Heart left ventricle (tissue), 16 donors: ENCODE results near the gene FAM20C. TPM values are rescaled to one million over a fixed set of nuclear protein-coding genes. Genes with fewer than 3 reads are reported as not detected.

Experiments used
- ATAC-seq, 4 donors: fragments of 200-7000 bp; cut with Tn5 transposase; one replicate each; pipeline ENCODE4 v1.9.1; 2020 to 2022; ENCODE audit warnings: moderate library complexity in 4 of 4, mild to moderate bottlenecking in 3 of 4, moderate number of reproducible peaks in 1 of 4
- DNase-seq, 5 donors: peaks; one replicate each; pipeline ENCODE4 v3.0.0-alpha.2; 2020
- H3K27ac ChIP-seq, 12 donors: fragments of 200-600 bp; sonication (generic) in 4 of 12; one replicate each; pipeline versions ENCODE4 v1.5.0 to v1.8.0; 2016 to 2022; ENCODE audit warnings: mild to moderate bottlenecking in 2 of 12
- H3K27me3 ChIP-seq, 9 donors: fragments of 200-600 bp; sonication (generic) in 2 of 9; one replicate each; pipeline versions ENCODE4 v1.5.1 to v1.8.0; 2016 to 2022; ENCODE audit warnings: mild to moderate bottlenecking in 3 of 9
- H3K36me3 ChIP-seq, 9 donors: fragments of 200-600 bp; sonication (generic) in 2 of 9; one replicate each; pipeline versions ENCODE4 v1.5.0 to v1.8.0; 2018 to 2022; ENCODE audit warnings: mild to moderate bottlenecking in 2 of 9
- H3K4me1 ChIP-seq, 12 donors: fragments of 200-600 bp; sonication (generic) in 4 of 12; one replicate each; pipeline versions ENCODE4 v1.5.0 to v1.8.0; 2016 to 2022; ENCODE audit warnings: mild to moderate bottlenecking in 3 of 12
- H3K4me3 ChIP-seq, 12 donors: fragments of 200-600 bp; sonication (generic) in 4 of 12; one replicate each; pipeline versions ENCODE4 v1.5.0 to v1.8.0; 2017 to 2022; ENCODE audit warnings: mild to moderate bottlenecking in 9 of 12, moderate library complexity in 4 of 12
- H3K9me3 ChIP-seq, 12 donors: fragments of 200-600 bp; sonication (generic) in 4 of 12; one replicate each; pipeline versions ENCODE4 v1.5.0 to v1.8.0; 2016 to 2022; ENCODE audit warnings: mild to moderate bottlenecking in 1 of 12
- CTCF ChIP-seq, 12 donors: fragments of 200-600 bp; sonication (generic) in 4 of 12; IDR thresholded peaks; one replicate each; pipeline versions ENCODE4 v1.5.0 to v1.8.0; 2018 to 2022; ENCODE audit warnings: antibody characterized with exemption in 12 of 12, mild to moderate bottlenecking in 5 of 12
- POLR2A ChIP-seq, 2 donors: fragments of 450-650 bp; IDR thresholded peaks; one replicate each; pipeline ENCODE4 v1.6.1; 2017; ENCODE audit warnings: antibody characterized with exemption in 2 of 2, mild to moderate bottlenecking in 2 of 2, moderate library complexity in 2 of 2
- WGBS, 4 donors: extraction: QIAGEN DNeasy Blood & Tissue Kit in 2 of 4; methylation state at CpG; one replicate each; pipeline versions ENCODE4 v1.1.5 to v1.1.7; 2013 to 2018; 5-methylcytosine and 5-hydroxymethylcytosine counted together
- intact Hi-C, 10 donors: fragments of 100-400 bp; cut with DNase I; formaldehyde crosslinking; loops; one replicate each; pipeline versions ENCODE4 v1.11.1 to v1.14.2; 2022
- polyA plus RNA-seq, 2 donors: library from polyadenylated mRNA; stranded (reverse); fragments of 200-250 nt; gene quantifications; one replicate each; pipeline ENCODE4 v1.2.3, GENCODE V29; 2013
- total RNA-seq, 9 donors: library from RNA; depleted of rRNA in 2 of 9; stranded (reverse); fragments of >200 nt in 2 of 9; fragmentation: NEBNext Ultra II Directional in 3 of 9; extraction: Animal tissue kit (Norgen Biotek cat#: 25700) in 3 of 9; gene quantifications; one replicate each; pipeline versions ENCODE4 v1.1.0 to v1.2.4, GENCODE V29; 2016 to 2023
- donor health status: ischemic (EF 13 %, LVEDD 7.1; RV severe dilation, severe dysfunction).
- donor health status: healthy with polysubstance abuse.
- donor health status: DM: no; HTN: yes; CAD: no.
- donor health status: DM: no; HTN: no; CAD: no.
- donor health status: ischemic (EF 25% LVEDD 6.9; RV normal size, moderate dysfunction).
- donor health status: ischemic (EF 25% LVEDD 5.7; RV mildly dilated, moderate dysfunction).
- donor health status: healthy.
- donor health status: DM: yes; HTN: yes; CAD: no.
- donor health status: ischemic (EF 35%, LVEDD 5.7; RV mildly dilated, moderate dysfunction).
- donor health status: nonischemic (EF 11% LVEDD 7.7; RV severe dilation, severe dysfunction).
- donor health status: DM: yes; HTN: yes; CAD: no.
- donor health status: PGD.
- donor health status: ischemic (EF 29% LVEDD 5.4; RV normal size, mild dysfunction).
- donor health status: nonischemic (EF 23%, LVEDD 6.1; RV moderate dilation, normal function).

FAM20C gene
- total and polyA plus RNA-seq, 11 donors = 11.1 to 52.0 (median 21.0) TPM

GRCh38 chr7:251446-252175 lies 59.2 kb downstream of the FAM20C start:
- no peak for ATAC-seq
- no peak overlapping the region for H3K27ac ChIP-seq
- WGBS, 4 donors = 87 to 92% (median 90%) methylated on average over 21 of the region's 21 CpGs
- no peak for TF ChIP-seq CTCF (IDR thresholded peaks at IDR 0.05)
- no peak for TF ChIP-seq POLR2A (IDR thresholded peaks at IDR 0.05)
- H3K27me3 ChIP-seq = no peaks in the 10 kb centered on the region
- no peaks in the 10 kb centered on the region for H3K9me3 ChIP-seq
- no peaks in the 10 kb centered on the region for H3K4me1 ChIP-seq
- peaks cover 0 to 86% (median 74%) of the 10 kb centered on the region in 9 donors for H3K36me3 ChIP-seq
- peak in 1 of 5 donors; percentile 48 for DNase-seq
- H3K4me3 ChIP-seq = no peak overlapping the region
- intact Hi-C loops = no loop called here

GRCh38 chr7:252216-252965 lies 60.0 kb downstream of the FAM20C start:
- ATAC-seq (no peak), DNase-seq (peak in 1 of 5 donors; percentile 46)
- Histone ChIP-seq H3K4me1 (no peaks in the 10 kb centered on the region), H3K27me3 (no peaks in the 10 kb centered on the region), H3K9me3 (no peaks in the 10 kb centered on the region), H3K27ac (no peak overlapping the region), H3K36me3 (peaks cover 0 to 86% (median 75%) of the 10 kb centered on the region in 9 donors), H3K4me3 (no peak overlapping the region)
- intact Hi-C loops = no loop called here
- WGBS, 4 donors = 87 to 95% (median 94%) methylated on average over 18 to 29 of the region's 29 CpGs
- TF ChIP-seq POLR2A (IDR thresholded peaks at IDR 0.05) (no peak), CTCF (IDR thresholded peaks at IDR 0.05) (no peak)

GRCh38 chr7:252981-253380 lies 60.6 kb downstream of the FAM20C start:
- Histone ChIP-seq H3K9me3 (no peaks in the 10 kb centered on the region), H3K36me3 (peaks cover 0 to 84% (median 70%) of the 10 kb centered on the region in 9 donors), H3K27me3 (no peaks in the 10 kb centered on the region), H3K4me3 (no peak overlapping the region), H3K4me1 (no peaks in the 10 kb centered on the region), H3K27ac (no peak overlapping the region)
- no peak for TF ChIP-seq CTCF (IDR thresholded peaks at IDR 0.05)
- no peak for TF ChIP-seq POLR2A (IDR thresholded peaks at IDR 0.05)
- DNase-seq (peak in 1 of 5 donors; percentile 39), ATAC-seq (no peak)
- intact Hi-C loops = no loop called here
- WGBS, 4 donors = 92 to 95% (median 95%) methylated on average over 16 to 22 of the region's 22 CpGs

GRCh38 chr7:253581-254336 lies 61.4 kb downstream of the FAM20C start:
- Histone ChIP-seq H3K27ac (no peak overlapping the region), H3K27me3 (no peaks in the 10 kb centered on the region), H3K4me3 (no peak overlapping the region), H3K36me3 (peaks cover 0 to 81% (median 69%) of the 10 kb centered on the region in 9 donors), H3K4me1 (no peaks in the 10 kb centered on the region), H3K9me3 (no peaks in the 10 kb centered on the region)
- intact Hi-C loops = no loop called here
- ATAC-seq (no peak), DNase-seq (peak in 1 of 5 donors; percentile 51)
- TF ChIP-seq POLR2A (IDR thresholded peaks at IDR 0.05) (no peak), CTCF (IDR thresholded peaks at IDR 0.05) (no peak)
- WGBS, 4 donors = 93 to 96% (median 94%) methylated on average over 31 to 41 of the region's 41 CpGs
